Amygdala (tissue), 56 donors: ENCODE data around the gene CCRL2.

ENCODE experiments used
- DNase-seq, 56 donors: peaks; one replicate each; lab custom pipeline; 2025; lab: John Stamatoyannopoulos, UW

The CCRL2 gene

DNA sequence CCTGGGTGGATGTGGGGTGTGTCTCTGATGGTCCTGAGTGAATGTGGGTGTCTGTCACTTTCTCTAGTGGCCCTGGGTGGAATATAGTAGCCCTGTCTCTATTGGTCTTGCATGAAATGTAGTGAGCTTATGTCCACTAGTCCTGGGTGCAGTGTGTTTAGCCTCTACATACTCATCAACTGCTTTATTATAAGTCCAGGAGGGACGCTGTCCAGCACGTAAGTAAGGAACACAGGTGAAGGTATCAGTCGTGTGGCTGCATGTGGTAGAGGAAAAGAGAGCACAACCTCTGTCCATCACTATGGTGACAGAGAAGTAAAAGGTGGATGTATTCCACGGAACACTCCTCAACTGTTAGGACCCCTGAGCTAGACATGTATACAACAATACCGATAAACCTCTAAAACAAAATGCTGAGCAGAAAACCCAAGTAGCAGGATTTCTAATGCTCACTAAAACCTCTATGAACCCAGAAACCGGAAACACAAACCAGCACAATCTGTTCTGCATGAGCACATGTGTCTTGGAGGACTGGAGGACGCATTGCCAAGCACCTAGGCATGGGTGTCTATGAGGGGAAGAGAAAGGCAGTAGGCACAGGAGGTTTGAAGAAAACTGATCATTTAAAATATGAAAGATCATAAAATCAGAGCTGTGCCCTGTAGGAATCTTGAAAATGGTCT is 46.6 kb downstream of the CCRL2 start:
- DNase-seq, result no peak

- DNase-seq, result no peak
These were observed 47.1 kb downstream of the CCRL2 start for GRCh38 chr3:46454209-46454595.

- no peak for DNase-seq
These were observed 47.5 kb downstream of the CCRL2 start for GRCh38 chr3:46454606-46455005.

- no peak for DNase-seq
These were observed 48.4 kb downstream of the CCRL2 start for GRCh38 chr3:46455231-46456115.

DNA sequence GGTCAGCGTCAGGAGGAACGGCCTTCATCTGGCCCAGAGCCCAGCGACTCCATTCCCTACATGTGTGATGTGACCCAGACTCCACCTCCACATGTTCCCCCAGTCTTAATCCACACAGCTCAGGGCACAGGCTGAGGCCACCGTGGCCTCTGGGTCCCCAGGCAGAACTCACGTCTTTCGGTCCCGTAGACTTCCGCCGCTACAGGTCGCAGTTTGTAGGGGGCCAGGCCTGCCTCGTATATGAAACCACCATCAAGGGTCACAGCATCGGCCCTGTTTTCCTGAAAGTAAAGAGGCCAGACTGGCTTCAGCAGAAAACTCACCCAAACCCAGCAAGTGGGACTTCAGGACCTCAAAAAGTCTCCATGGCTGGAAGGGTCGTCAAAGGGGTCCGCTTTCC is 49.1 kb downstream of the CCRL2 start:
- no peak for DNase-seq
